Neural progenitor cell (in vitro differentiated cells): ENCODE results near the gene STXBP4.

ENCODE experiments used
- CTCF ChIP-seq: fragments of 200-600 bp; sonication (generic); IDR thresholded peaks from 2 replicates; pipeline ENCODE4 v1.5.1; 2017; ENCODE audit warnings: antibody characterized with exemption, mild to moderate bottlenecking
- EZH2 ChIP-seq: fragments of 200-600 bp; sonication (generic); IDR thresholded peaks from 2 replicates; pipeline ENCODE4 v1.6.1; 2017; ENCODE audit warnings: antibody characterized with exemption, mild to moderate bottlenecking, moderate library complexity
- EZH2phosphoT487 ChIP-seq: fragments of 200-600 bp; sonication (generic); IDR thresholded peaks from 2 replicates; pipeline ENCODE4 v1.6.1; 2017; ENCODE audit warnings: antibody characterized with exemption

- TF ChIP-seq CTCF: no peak
- TF ChIP-seq EZH2phosphoT487: no peak
- TF ChIP-seq EZH2: no peak
Observed at GRCh38 chr17:55171634-55172328, 203.2 kb downstream of the STXBP4 start.
